Activated CD4-positive, CD25-positive, alpha-beta regulatory T cell (primary cell): Measurements from ENCODE around the gene GSN.

Source experiments
- DNase-seq, 4 experiments: peaks; one replicate each; lab custom pipeline; 2025; lab: John Stamatoyannopoulos, UW

GSN gene

GRCh38 chr9:121267689-121268597, at the start of gene GSN:
TSS of gene GSN (plus strand) at chr9:121268162. CDS start at chr9:121301972, 33,810 bp downstream.
- peak; percentile 9 to 35 (median 18) for DNase-seq

- no peak for DNase-seq
These were observed 49.5 kb upstream of the GSN start for GRCh38 chr9:121218357-121219027.

- DNase-seq: no peak
These were observed 48.4 kb upstream of the GSN start for GRCh38 chr9:121219530-121219929.

- DNase-seq: no peak
These were observed 46.8 kb upstream of the GSN start for GRCh38 chr9:121220996-121221663.

GRCh38 chr9:121221664-121222055, 46.3 kb upstream of the GSN start:
- no peak for DNase-seq

GRCh38 chr9:121222524-121223171, 45.3 kb upstream of the GSN start:
- no peak for DNase-seq

- DNase-seq: no peak
These were observed 42.7 kb upstream of the GSN start for GRCh38 chr9:121225240-121225639.

GRCh38 chr9:121226175-121226574, 41.8 kb upstream of the GSN start:
- DNase-seq: no peak

- no peak for DNase-seq
These were observed 40.1 kb upstream of the GSN start for GRCh38 chr9:121227862-121228261.

- no peak for DNase-seq
These were observed 37.7 kb upstream of the GSN start for GRCh38 chr9:121230256-121230655.

GRCh38 chr9:121232251-121232650, 35.7 kb upstream of the GSN start:
- DNase-seq: no peak

- DNase-seq: no peak
These were observed 33.8 kb upstream of the GSN start for GRCh38 chr9:121233906-121234831.

GRCh38 chr9:121234832-121235161, 33.2 kb upstream of the GSN start:
- no peak for DNase-seq

GRCh38 chr9:121235512-121235911, 32.5 kb upstream of the GSN start:
- no peak for DNase-seq

GRCh38 chr9:121237916-121238315, 30.0 kb upstream of the GSN start:
- DNase-seq: no peak

GRCh38 chr9:121239071-121239470, 28.9 kb upstream of the GSN start:
- no peak for DNase-seq

GRCh38 chr9:121239851-121240250, 28.1 kb upstream of the GSN start:
- DNase-seq: no peak

- DNase-seq: no peak
These were observed 27.4 kb upstream of the GSN start for GRCh38 chr9:121240472-121241135.

- no peak for DNase-seq
These were observed 25.6 kb upstream of the GSN start for GRCh38 chr9:121242219-121242958.

- DNase-seq: no peak
These were observed 25.0 kb upstream of the GSN start for GRCh38 chr9:121242959-121243346.
